Measurements from ENCODE around the gene GPSM1. TPM values are rescaled to one million over a fixed set of nuclear protein-coding genes. Genes with fewer than 3 reads are reported as not detected.

GPSM1 gene
- total RNA-seq, 6 experiments from 2014 or later = 1.3 to 4.8 (median 4.1) TPM

DNA sequence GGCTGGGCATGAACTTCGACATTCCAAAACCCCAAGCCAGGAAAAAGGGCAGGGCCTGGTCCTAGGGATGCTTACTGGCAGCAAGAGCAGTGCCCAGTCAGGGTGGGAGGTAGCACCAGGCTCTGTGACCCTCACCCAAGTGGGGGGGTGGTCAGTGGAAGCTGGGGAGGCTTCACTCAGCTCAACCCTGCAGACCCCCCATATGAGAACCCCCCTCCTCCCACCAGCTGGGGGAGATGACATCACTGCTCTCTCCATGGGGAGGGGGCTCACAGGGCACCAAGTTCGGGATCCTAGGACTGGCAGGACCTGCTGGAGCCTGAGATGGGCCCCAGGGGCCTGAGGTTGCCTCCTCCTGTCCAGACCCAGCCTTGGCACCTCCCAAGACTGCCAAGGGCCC lies 31.5 kb downstream of the GPSM1 start:
- DNase-seq = no peak
- Histone ChIP-seq H3K27ac (no peak overlapping the region), H3K4me3 (no peak overlapping the region), H3K9me3 (no peaks in the 10 kb centered on the region), H3K36me3 (no peaks in the 10 kb centered on the region), H3K4me1 (peaks cover 0 to 3% (median 2%) of the 10 kb centered on the region in 4 donors), H3K27me3 (no peaks in the 10 kb centered on the region)
- intact Hi-C loops (cut with DNase I) = no loop called here
- ATAC-seq = no peak
- no CpG with 5 or more reads among the region's 2 CpGs for WGBS (ENCODE audit: insufficient coverage, low coverage, low lambda C conversion rate, missing lambda C conversion rate)
- TF ChIP-seq, protein P1, sequence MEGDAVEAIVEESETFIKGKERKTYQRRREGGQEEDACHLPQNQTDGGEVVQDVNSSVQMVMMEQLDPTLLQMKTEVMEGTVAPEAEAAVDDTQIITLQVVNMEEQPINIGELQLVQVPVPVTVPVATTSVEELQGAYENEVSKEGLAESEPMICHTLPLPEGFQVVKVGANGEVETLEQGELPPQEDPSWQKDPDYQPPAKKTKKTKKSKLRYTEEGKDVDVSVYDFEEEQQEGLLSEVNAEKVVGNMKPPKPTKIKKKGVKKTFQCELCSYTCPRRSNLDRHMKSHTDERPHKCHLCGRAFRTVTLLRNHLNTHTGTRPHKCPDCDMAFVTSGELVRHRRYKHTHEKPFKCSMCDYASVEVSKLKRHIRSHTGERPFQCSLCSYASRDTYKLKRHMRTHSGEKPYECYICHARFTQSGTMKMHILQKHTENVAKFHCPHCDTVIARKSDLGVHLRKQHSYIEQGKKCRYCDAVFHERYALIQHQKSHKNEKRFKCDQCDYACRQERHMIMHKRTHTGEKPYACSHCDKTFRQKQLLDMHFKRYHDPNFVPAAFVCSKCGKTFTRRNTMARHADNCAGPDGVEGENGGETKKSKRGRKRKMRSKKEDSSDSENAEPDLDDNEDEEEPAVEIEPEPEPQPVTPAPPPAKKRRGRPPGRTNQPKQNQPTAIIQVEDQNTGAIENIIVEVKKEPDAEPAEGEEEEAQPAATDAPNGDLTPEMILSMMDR (IDR thresholded peaks at IDR 0.05) = no peak
- no peak for TF ChIP-seq POLR2A (IDR thresholded peaks at IDR 0.05)

DNA sequence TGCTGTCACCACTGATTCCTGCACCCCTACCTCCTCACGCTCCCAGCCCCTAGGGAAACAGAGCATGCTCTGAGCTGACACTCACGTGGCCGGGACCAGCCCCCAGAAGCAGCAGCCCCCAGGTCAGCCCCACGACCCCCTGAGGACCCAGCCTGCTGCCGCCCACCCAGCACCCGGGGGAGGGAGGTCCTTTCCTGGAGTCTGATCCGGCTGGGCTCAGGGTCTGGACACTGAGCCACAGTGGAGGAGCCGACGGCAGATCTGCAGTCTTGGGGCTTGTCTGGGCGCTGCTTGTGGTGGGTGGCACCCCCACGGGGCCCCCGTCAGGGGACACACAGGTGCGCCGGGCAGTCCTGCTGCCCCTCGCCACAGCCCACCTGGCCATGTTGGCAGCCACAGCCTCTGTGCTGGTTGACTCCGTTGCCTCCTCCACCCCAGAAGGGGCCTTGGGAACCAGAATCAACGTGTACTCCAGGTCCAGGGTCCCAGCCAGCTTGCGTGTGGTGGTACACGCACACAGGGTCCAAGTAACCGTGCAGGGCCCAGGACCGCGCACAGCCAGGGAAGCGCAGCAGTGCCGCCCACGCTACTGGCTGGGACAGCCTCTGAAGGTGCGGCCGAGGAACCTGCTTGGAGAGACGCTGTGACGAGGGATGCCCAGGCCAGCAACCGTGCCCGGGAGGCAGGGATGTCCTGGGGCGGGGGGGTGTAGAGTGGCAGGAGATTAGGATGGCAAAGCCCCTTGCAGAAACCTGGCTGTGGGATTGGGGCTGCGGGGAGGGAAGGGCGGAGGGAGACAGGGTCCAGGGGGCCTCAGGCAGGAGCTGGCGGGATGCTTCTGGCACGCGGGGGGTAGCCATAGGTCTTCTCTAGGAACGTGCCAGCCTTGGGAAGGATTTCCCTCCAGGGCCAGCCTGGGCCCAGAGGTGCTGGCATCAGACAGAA lies 32.7 kb downstream of the GPSM1 start:
- H3K27me3 ChIP-seq = no peaks in the 10 kb centered on the region
- no peak overlapping the region for H3K27ac ChIP-seq
- H3K9me3 ChIP-seq = no peaks in the 10 kb centered on the region
- DNase-seq (no peak), ATAC-seq (no peak)
- intact Hi-C loops (cut with DNase I) = no loop called here
- no peak overlapping the region for H3K4me3 ChIP-seq
- peaks cover 0 to 8% (median 5%) of the 10 kb centered on the region in 4 donors for H3K4me1 ChIP-seq
- no peaks in the 10 kb centered on the region for H3K36me3 ChIP-seq
- 95% methylated on average over 8 of the region's 38 CpGs for WGBS (ENCODE audit: insufficient coverage, low coverage, low lambda C conversion rate, missing lambda C conversion rate)
- TF ChIP-seq, protein P1 (IDR thresholded peaks at IDR 0.05) = no peak
- no peak for TF ChIP-seq POLR2A (IDR thresholded peaks at IDR 0.05)

DNA sequence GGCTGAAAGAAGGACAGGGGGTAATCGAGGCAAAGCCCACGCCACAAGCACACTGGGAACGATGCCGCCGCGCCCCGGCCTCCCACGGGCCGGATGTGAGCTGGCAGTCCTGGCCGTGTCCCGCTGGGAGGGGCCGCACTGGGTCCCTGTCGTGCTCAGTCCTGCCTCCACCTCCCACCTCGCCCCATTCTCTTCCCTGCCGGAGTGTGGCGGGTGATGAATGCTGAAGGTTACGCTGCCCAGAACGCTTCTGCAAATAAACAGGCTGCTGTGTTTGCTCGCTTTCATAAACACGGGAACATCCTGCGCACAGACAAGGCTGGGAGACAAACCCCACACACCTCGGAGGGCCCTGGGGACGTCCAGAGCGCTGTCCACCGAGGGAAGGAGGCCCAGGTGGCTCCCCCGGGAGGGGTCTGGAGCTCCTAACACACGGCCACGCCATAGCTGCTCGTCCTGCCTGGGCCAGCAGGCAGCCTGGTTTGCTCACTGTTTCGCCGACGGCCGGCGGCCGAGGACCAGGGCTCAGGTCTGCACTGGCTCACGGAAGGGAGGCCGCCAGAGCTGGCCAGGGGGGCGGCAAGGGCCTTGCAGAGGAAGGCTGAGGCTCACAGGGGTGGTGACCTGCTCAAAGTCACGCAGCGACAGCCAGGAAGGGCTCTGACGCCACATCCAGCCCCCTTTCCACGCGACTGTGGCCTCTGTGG lies 33.9 kb downstream of the GPSM1 start:
- Histone ChIP-seq H3K9me3 (no peaks in the 10 kb centered on the region), H3K27ac (peak overlapping the region in 1 of 3 donors; percentile 21), H3K27me3 (no peaks in the 10 kb centered on the region), H3K36me3 (no peaks in the 10 kb centered on the region), H3K4me3 (no peak overlapping the region), H3K4me1 (peaks cover 0 to 8% (median 5%) of the 10 kb centered on the region in 4 donors)
- ATAC-seq (no peak), DNase-seq (no peak)
- 72% methylated on average over 8 of the region's 43 CpGs for WGBS (ENCODE audit: insufficient coverage, low coverage, low lambda C conversion rate, missing lambda C conversion rate)
- TF ChIP-seq, protein P1 (IDR thresholded peaks at IDR 0.05) = no peak
- TF ChIP-seq POLR2A (IDR thresholded peaks at IDR 0.05) = no peak
- intact Hi-C loops (cut with DNase I) = no loop called here

DNA sequence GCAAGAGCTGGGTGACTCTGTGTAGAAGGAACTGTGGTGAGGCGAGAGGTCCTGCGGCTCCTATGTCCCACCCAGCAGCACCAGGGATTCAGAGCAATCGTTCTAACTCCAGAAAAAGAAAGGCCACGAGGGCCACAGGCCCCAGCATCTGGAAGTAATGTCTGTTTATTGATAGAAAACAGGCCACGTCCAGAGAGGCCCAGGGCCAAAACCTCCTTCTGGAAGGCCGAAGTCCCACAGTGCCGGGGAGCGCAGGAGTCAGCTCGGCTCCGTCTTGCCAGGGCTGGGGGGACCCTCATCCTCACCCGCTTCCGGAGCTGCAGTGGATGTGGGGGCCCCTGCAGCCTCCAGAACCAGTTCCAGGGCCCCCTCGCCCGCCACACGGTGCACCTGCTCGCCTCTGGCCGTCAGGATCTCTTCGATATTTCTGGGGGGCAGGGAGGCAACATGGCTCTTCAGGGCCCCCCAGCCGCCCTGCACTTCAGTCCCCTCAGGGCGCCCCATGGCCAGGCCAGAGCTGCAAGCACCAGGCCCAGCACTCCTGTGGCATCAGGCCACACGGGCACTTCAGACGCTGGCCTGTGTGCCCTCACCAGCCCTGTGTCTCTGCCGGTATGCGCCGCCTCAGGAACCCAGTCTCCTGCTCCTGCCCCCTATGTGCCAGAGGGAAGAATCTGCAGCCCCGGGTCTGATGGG lies 34.6 kb downstream of the GPSM1 start:
- no peak for ATAC-seq
- WGBS (ENCODE audit: insufficient coverage, low coverage, low lambda C conversion rate, missing lambda C conversion rate) = 80% methylated on average over 7 of the region's 26 CpGs

More for the DNA sequence above, 34.6 kb downstream of the GPSM1 start:
- TF ChIP-seq, protein P1 (IDR thresholded peaks at IDR 0.05) = no peak
- TF ChIP-seq POLR2A (IDR thresholded peaks at IDR 0.05) = no peak
- no peaks in the 10 kb centered on the region for H3K27me3 ChIP-seq
- H3K4me1 ChIP-seq = peaks cover 0 to 8% (median 5%) of the 10 kb centered on the region in 4 donors
- intact Hi-C loops (cut with DNase I) = no loop called here
- no peaks in the 10 kb centered on the region for H3K36me3 ChIP-seq
- H3K9me3 ChIP-seq = no peaks in the 10 kb centered on the region
- DNase-seq = no peak
- no peak overlapping the region for H3K4me3 ChIP-seq
- H3K27ac ChIP-seq = peak overlapping the region in 1 of 3 donors; percentile 21
